Endodermal cell (in vitro differentiated cells): ENCODE measurements around the gene FARP1. TPM values are rescaled to one million over a fixed set of nuclear protein-coding genes. Genes with fewer than 3 reads are reported as not detected.
A peak's percentile ranks its signal among the peaks of the same experiment; 100 is the strongest.

ENCODE experiments used
- DNase-seq: peaks from one replicate; pipeline ENCODE4 v3.0.0-alpha.2; 2017
- H3K27ac ChIP-seq: 2 replicates; pipeline ENCODE4 v1.5.1; 2013; ENCODE audit warnings: mild to moderate bottlenecking, low read depth, low read length, moderate library complexity
- H3K27me3 ChIP-seq: 2 replicates; pipeline ENCODE4 v1.6.1; 2013; ENCODE audit warnings: mild to moderate bottlenecking, low read length, moderate library complexity; ENCODE audit not compliant: insufficient read depth, control insufficient read depth, poor library complexity, severe bottlenecking
- H3K36me3 ChIP-seq: 2 replicates; pipeline ENCODE4 v1.7.0; 2013; ENCODE audit warnings: mild to moderate bottlenecking, low read length, moderate library complexity; ENCODE audit not compliant: control insufficient read depth, insufficient read depth
- H3K4me1 ChIP-seq: one replicate; pipeline ENCODE4 v1.7.0; 2013; ENCODE audit warnings: low read length; ENCODE audit not compliant: control insufficient read depth, insufficient read depth
- H3K4me3 ChIP-seq: 2 replicates; pipeline ENCODE4 v1.5.1; 2013; ENCODE audit warnings: mild to moderate bottlenecking, low read length, moderate library complexity
- H3K9ac ChIP-seq: 2 replicates; pipeline ENCODE4 v1.6.1; 2013; ENCODE audit warnings: mild to moderate bottlenecking, low read length, moderate library complexity; ENCODE audit not compliant: poor library complexity, severe bottlenecking; ENCODE audit errors: extremely low read depth
- H3K9me3 ChIP-seq: 2 replicates; pipeline ENCODE4 v1.6.1; 2013; ENCODE audit warnings: mild to moderate bottlenecking, low read length, moderate library complexity; ENCODE audit not compliant: control insufficient read depth
- H3K27ac Mint-ChIP-seq: 2 replicates; pipeline ENCODE4 v1.8.0; 2020; ENCODE audit warnings: mixed read lengths
- H3K27me3 Mint-ChIP-seq: 2 replicates; pipeline ENCODE4 v1.8.0; 2021; ENCODE audit warnings: mild to moderate bottlenecking, mixed read lengths; ENCODE audit not compliant: insufficient read depth
- H3K36me3 Mint-ChIP-seq: 2 replicates; pipeline ENCODE4 v1.8.0; 2020; ENCODE audit warnings: low read depth, mixed read lengths
- H3K4me1 Mint-ChIP-seq: 2 replicates; pipeline ENCODE4 v1.8.0; 2020; ENCODE audit warnings: mixed read lengths
- H3K4me3 Mint-ChIP-seq: 2 replicates; pipeline ENCODE4 v1.8.0; 2020; ENCODE audit warnings: mild to moderate bottlenecking, moderate library complexity, mixed read lengths
- H3K9me3 Mint-ChIP-seq: 2 replicates; pipeline ENCODE4 v1.8.0; 2020; ENCODE audit warnings: mild to moderate bottlenecking, mixed read lengths
- WGBS, 2 experiments: methylation state at CpG; one replicate each; pipeline versions ENCODE4 v1.1.5 to v1.1.7; 2013; ENCODE audit warnings: missing lambda C conversion rate in 2 of 2, mixed read lengths in 1 of 2; ENCODE audit not compliant: insufficient coverage in 1 of 2, insufficient read length in 1 of 2; 5-methylcytosine and 5-hydroxymethylcytosine counted together
- total RNA-seq, 2 donors: library from RNA; stranded (reverse); fragmentation: NEBNext Ultra II Directional in 1 of 2; extraction: Animal tissue kit (Norgen Biotek cat#: 25700) in 1 of 2; gene quantifications; 2 replicates in 1 of 2; 3 replicates in 1 of 2; pipeline ENCODE4 v1.2.1, GENCODE V29; 2021
- TF ChIP-seq, protein P1 (sequence below): fragments of 200-600 bp; sonication (generic); conservative IDR thresholded peaks from 2 replicates; pipeline ENCODE4 v1.5.0; 2021; ENCODE audit warnings: antibody characterized with exemption, mild to moderate bottlenecking

FARP1 gene
- total RNA-seq, 2 donors from 2014 or later, result 237 to 319 TPM

GRCh38 chr13:98254513-98254912 is 111.6 kb downstream of the FARP1 start:
- Mint-ChIP-seq H3K9me3 (no peaks in the 10 kb centered on the region), H3K36me3 (peaks cover 12% of the 10 kb centered on the region), H3K27me3 (no peaks in the 10 kb centered on the region), H3K4me1 (peaks cover 22% of the 10 kb centered on the region), H3K4me3 (no peak overlapping the region), H3K27ac (peak overlapping the region; percentile 58)
- no peaks in the 10 kb centered on the region for H3K27me3 ChIP-seq
- no peak overlapping the region for H3K4me3 ChIP-seq
- TF ChIP-seq, protein P1, sequence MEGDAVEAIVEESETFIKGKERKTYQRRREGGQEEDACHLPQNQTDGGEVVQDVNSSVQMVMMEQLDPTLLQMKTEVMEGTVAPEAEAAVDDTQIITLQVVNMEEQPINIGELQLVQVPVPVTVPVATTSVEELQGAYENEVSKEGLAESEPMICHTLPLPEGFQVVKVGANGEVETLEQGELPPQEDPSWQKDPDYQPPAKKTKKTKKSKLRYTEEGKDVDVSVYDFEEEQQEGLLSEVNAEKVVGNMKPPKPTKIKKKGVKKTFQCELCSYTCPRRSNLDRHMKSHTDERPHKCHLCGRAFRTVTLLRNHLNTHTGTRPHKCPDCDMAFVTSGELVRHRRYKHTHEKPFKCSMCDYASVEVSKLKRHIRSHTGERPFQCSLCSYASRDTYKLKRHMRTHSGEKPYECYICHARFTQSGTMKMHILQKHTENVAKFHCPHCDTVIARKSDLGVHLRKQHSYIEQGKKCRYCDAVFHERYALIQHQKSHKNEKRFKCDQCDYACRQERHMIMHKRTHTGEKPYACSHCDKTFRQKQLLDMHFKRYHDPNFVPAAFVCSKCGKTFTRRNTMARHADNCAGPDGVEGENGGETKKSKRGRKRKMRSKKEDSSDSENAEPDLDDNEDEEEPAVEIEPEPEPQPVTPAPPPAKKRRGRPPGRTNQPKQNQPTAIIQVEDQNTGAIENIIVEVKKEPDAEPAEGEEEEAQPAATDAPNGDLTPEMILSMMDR, result no peak
- no peak overlapping the region for H3K9ac ChIP-seq
- peaks cover 25% of the 10 kb centered on the region for H3K36me3 ChIP-seq
- DNase-seq, result peak; percentile 25
- no peak overlapping the region for H3K27ac ChIP-seq
- H3K4me1 ChIP-seq, result no peaks in the 10 kb centered on the region
- H3K9me3 ChIP-seq, result no peaks in the 10 kb centered on the region
- 90 to 95% methylated on average over 2 of the region's 2 CpGs for WGBS, 2 experiments

DNA sequence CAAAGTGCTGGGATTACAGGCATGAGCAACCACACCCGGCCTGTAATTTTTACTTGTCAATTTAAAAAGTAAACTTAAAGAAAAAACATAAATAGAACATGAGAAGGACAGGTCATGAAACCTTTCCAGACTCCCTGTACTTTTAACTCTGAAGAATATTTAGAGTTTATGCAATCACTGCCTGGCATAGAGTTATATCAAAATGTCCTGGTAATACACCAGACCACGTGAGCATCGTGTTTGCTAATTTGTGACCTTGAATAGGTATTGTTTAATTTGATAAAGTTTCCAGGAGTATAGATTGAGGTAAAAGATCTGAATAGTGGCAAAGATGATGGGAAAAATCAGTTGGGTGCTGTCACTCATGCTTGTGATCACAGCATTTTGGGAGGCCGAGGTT is 115.3 kb downstream of the FARP1 start:
- Histone ChIP-seq H3K27ac (no peak overlapping the region), H3K4me3 (no peak overlapping the region), H3K36me3 (peaks cover 10% of the 10 kb centered on the region), H3K27me3 (no peaks in the 10 kb centered on the region), H3K9me3 (no peaks in the 10 kb centered on the region), H3K9ac (no peak overlapping the region), H3K4me1 (no peaks in the 10 kb centered on the region)
- H3K27ac Mint-ChIP-seq, result no peak overlapping the region
- WGBS, 2 experiments, result 94 to 95% methylated on average over 3 to 4 of the region's 4 CpGs
- TF ChIP-seq, protein P1, result no peak
- H3K4me1 Mint-ChIP-seq, result peaks cover 34% of the 10 kb centered on the region
- peak; percentile 5 for DNase-seq
- H3K27me3 Mint-ChIP-seq, result no peaks in the 10 kb centered on the region
- H3K4me3 Mint-ChIP-seq, result no peak overlapping the region
- no peaks in the 10 kb centered on the region for H3K9me3 Mint-ChIP-seq
- peaks cover 7% of the 10 kb centered on the region for H3K36me3 Mint-ChIP-seq

GRCh38 chr13:98260357-98261164 is 117.7 kb downstream of the FARP1 start:
- Histone ChIP-seq H3K36me3 (peaks cover 13% of the 10 kb centered on the region), H3K4me3 (no peak overlapping the region), H3K27ac (no peak overlapping the region), H3K27me3 (no peaks in the 10 kb centered on the region), H3K9ac (no peak overlapping the region), H3K4me1 (peaks cover 2% of the 10 kb centered on the region), H3K9me3 (no peaks in the 10 kb centered on the region)
- Mint-ChIP-seq H3K4me1 (peaks cover 26% of the 10 kb centered on the region), H3K27me3 (no peaks in the 10 kb centered on the region), H3K4me3 (no peak overlapping the region), H3K27ac (no peak overlapping the region), H3K9me3 (no peaks in the 10 kb centered on the region), H3K36me3 (peaks cover 10% of the 10 kb centered on the region)
- WGBS, 2 experiments, result 91 to 96% methylated on average over 3 to 8 of the region's 8 CpGs
- peak; percentile 35 for DNase-seq
- TF ChIP-seq, protein P1, result no peak
